Measurements from ENCODE around the gene OSBPL3. TPM values are rescaled to one million over a fixed set of nuclear protein-coding genes. Genes with fewer than 3 reads are reported as not detected.

OSBPL3 gene
- total RNA-seq, 1 experiment from 2014 or later: 9.2 TPM

- no peaks in the 10 kb centered on the region for H3K9me3 ChIP-seq (ENCODE audit: control insufficient read depth, insufficient read depth, low read depth, low read length)
- BruUV-seq (replicated peaks): no TSS peak
- intact Hi-C loops (cut with micrococcal nuclease; ENCODE audit: unreplicated experiment) (no loop called here), in situ Hi-C loops (cut with HindIII; ENCODE audit: low pct_unique_long_range_greater_than_20kb, low sequenced_read_pairs) (no loop called here)
- POLR2A ChIA-PET: no interaction called here
- ATAC-seq: no peak
- no peak overlapping the region for H3K27ac ChIP-seq (ENCODE audit: low read length)
- no peak overlapping the region for H3K4me3 ChIP-seq (ENCODE audit: low read depth in 2 of 2, low read length in 2 of 2)
- TF ChIP-seq REST (IDR thresholded peaks at IDR 0.05; ENCODE audit: insufficient read depth in 1 of 2, low read depth in 2 of 2, low read length in 1 of 2) (no peak), CTCF (IDR thresholded peaks at IDR 0.05) (no peak), TCF7L2 (IDR thresholded peaks at IDR 0.05; ENCODE audit: low read depth, low read length) (no peak), SIN3A (IDR thresholded peaks at IDR 0.05; ENCODE audit: borderline replicate concordance, insufficient read depth, low read depth, low read length) (no peak), POLR2AphosphoS5 (IDR thresholded peaks at IDR 0.05; ENCODE audit: low read depth, low read length) (no peak)
- CTCF ChIA-PET: no interaction called here
- no peaks in the 10 kb centered on the region for H3K36me3 ChIP-seq (ENCODE audit: control insufficient read depth, insufficient read depth, low read length)
- DNase-seq (ENCODE audit: low read depth, low spot score): no peak
- no peaks in the 10 kb centered on the region for H3K27me3 ChIP-seq (ENCODE audit: control insufficient read depth, insufficient read depth, low read length)
- no peaks in the 10 kb centered on the region for H3K4me1 ChIP-seq (ENCODE audit: control insufficient read depth, insufficient read depth, low read length)
Measured at GRCh38 chr7:24827589-24827988, 152.4 kb downstream of the OSBPL3 start.

- POLR2A ChIA-PET: no interaction called here
Measured at GRCh38 chr7:24827027-24827426, 153.0 kb downstream of the OSBPL3 start.

More at GRCh38 chr7:24827027-24827426, 153.0 kb downstream of the OSBPL3 start:
- no peak overlapping the region for H3K4me3 ChIP-seq (ENCODE audit: low read depth in 2 of 2, low read length in 2 of 2)
- ATAC-seq: no peak
- in situ Hi-C loops (cut with HindIII; ENCODE audit: low pct_unique_long_range_greater_than_20kb, low sequenced_read_pairs): no loop called here
- H3K36me3 ChIP-seq (ENCODE audit: control insufficient read depth, insufficient read depth, low read length): no peaks in the 10 kb centered on the region
- no peaks in the 10 kb centered on the region for H3K4me1 ChIP-seq (ENCODE audit: control insufficient read depth, insufficient read depth, low read length)
- no peaks in the 10 kb centered on the region for H3K9me3 ChIP-seq (ENCODE audit: control insufficient read depth, insufficient read depth, low read depth, low read length)
- intact Hi-C loops (cut with micrococcal nuclease; ENCODE audit: unreplicated experiment): no loop called here
- no TSS peak for BruUV-seq (replicated peaks)
- H3K27me3 ChIP-seq (ENCODE audit: control insufficient read depth, insufficient read depth, low read length): no peaks in the 10 kb centered on the region
- H3K27ac ChIP-seq (ENCODE audit: low read length): no peak overlapping the region
- TF ChIP-seq REST (IDR thresholded peaks at IDR 0.05; ENCODE audit: insufficient read depth in 1 of 2, low read depth in 2 of 2, low read length in 1 of 2) (no peak), SIN3A (IDR thresholded peaks at IDR 0.05; ENCODE audit: borderline replicate concordance, insufficient read depth, low read depth, low read length) (no peak), POLR2AphosphoS5 (IDR thresholded peaks at IDR 0.05; ENCODE audit: low read depth, low read length) (no peak), TCF7L2 (IDR thresholded peaks at IDR 0.05; ENCODE audit: low read depth, low read length) (no peak), CTCF (IDR thresholded peaks at IDR 0.05) (no peak)
- CTCF ChIA-PET: no interaction called here
- no peak for DNase-seq (ENCODE audit: low read depth, low spot score)

Measured in Panc1 (cell line).